ENCODE measurements around the gene HACD3.
"Not testable (repeated sequence)": the region's sequence is repeated elsewhere in the genome, so short reads cannot be mapped to it uniquely, and the experiment has no call there.

The HACD3 gene

DNA sequence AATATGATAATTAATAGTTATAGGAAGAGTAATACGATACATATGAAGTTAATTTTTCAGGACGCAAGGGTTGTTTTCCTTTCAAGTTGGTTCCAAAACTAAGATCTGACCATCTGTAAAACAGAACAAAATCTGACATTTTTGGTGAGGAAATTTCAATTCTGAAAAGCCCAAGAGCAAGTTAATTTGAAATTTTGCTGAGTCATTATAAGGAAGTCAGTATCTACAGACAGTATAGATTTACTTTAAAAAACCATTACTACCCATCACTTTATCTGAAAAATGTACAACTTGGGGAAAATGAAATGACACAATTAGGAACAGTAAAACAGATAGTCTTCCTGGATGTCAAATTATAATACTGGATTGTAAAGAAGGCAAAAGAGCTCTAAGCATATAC is 68.2 kb downstream of the HACD3 start:
- in situ Hi-C loops (cut with MboI; ENCODE audit: low sequenced_read_pairs) = no loop called here

DNA sequence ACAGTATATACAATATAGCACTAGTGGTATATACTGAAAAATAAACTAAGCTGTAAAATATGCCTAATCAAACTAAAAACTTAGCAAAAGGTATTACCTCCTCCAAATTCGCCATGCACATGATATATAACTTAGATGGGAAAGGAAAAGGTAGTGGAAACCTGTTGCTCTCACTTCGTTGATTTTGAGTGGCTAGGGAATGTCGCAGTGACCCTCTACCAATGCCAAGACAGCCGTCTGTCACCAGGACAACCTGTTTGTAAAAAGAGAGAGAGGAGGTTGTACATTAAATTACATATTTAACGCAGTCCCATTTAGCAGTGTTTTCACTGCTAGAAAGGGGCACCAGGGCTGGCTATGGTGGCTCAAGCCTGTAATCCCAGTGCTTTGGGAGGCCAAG is 69.4 kb downstream of the HACD3 start:
- in situ Hi-C loops (cut with MboI; ENCODE audit: low sequenced_read_pairs) = no loop called here

DNA sequence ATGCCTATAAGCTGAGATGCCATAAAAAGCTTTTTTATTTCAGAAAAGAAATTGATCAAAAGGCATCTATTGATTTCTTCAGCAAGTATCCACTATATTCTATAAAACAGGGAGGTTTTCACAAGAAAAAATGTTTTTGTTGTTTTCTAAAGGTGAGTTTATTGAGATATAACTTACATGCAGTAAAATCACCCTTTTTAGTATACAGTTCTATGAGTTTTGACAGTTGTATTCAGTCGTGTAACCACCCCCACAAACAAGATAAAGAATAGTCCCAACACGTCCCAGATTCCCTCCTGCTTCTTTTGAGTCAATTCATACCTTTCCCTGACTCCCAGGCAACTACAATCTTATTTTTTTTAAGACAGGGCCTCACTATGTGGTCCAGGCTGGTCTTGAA is 72.9 kb downstream of the HACD3 start:
- in situ Hi-C loops (cut with MboI; ENCODE audit: low sequenced_read_pairs) = no loop called here

DNA sequence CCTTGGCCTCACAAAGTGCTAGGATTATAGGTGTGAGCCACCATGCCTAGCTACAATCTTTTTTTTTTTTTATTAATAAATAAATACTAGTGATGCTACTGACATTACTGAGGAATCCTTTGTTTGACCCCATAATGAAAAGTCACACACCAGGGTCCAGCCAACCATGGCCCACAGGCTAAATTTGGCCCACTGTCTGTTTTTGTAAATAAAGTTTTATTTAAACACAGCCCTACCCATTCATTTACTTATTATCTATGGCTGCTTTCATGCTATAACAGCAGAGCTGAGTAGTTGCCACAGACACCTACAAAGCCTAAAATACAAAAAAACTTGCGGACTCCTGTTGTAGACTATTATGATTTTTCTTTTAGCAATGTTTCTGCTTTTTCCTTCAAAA is 73.3 kb downstream of the HACD3 start:
- in situ Hi-C loops (cut with MboI; ENCODE audit: low sequenced_read_pairs) = no loop called here

DNA sequence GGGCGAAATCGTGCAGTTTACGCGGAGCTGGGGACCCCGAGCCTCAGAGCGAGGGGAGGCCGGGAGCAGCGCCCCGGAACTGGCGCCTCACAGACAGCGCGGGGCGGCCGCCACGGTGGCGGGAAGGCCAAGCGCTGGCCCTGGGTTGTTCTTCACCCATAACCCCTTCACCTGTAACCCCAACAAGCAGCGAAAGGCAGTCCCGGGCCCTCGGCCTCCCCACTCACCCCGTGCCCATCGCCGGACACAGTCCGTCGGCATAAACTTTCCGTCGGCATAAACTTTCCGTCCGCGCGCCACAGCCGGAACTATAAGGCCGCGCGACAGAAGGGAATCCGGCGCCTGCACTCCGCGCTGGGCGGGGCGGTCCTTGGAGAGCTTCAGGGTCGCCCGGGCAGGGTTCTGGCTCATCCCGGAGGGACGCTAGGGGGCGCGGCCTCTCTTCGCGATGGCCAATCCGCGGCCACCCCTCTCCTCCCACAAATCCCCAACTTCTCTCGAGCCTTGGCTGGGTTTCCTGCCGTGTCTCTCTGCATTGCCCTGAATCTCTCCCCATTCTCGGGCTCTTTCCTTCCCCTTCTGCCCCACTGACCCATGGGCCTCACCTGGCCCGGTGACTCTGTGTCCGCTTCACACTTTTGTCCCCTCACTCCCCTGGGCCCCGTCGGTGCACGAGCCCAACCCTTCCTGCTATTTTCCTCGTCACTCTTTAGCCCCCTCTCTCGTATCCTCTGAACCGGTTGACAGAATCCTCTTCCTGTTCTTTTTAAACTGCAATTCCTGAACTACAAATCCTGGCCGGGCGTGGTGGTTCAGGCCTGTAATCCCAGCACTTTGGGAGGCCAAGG is 80.8 kb downstream of the HACD3 start, which contains the start of gene INTS14:
Gene INTS14, minus strand, starts transcription at position 261 of the 848 bp plus-strand sequence. CDS start 3,751 bp downstream, outside the sequence.
- in situ Hi-C loops (cut with MboI; ENCODE audit: low sequenced_read_pairs) = no loop called here

DNA sequence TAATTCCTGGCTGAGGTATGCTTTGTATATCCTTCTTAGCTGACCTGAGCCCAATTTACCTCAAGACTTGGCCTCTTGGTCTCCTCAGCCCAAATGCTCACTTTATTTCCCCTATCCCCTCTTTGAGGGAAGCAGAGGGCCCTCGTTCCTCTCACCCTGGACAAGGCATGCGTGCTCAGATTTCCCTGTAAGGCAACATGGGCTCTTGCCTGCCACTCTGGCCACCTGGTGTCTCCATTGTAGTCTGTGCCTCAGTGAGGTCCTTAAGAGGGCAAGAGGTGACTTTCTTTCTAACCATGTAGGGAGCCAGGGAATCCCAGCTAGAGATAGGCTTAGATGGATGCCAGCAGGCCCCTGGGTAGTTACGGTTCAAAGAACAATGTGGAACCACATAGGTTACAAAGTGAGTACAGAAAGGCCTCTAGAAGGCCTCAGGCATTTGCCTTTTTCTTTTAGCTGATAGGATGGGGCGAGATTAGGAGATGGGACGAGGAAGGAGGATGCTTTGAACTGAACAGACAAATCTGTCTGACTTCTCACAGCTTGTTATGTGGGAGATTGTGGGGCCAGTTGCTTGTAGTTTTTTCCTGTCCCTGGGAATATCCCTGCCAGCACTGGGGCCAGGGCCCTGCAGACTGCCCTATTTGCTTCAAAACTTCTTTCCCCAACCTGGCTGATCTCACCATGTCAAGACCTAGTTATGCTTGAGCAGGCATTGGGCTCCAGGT is 81.8 kb downstream of the HACD3 start:
- in situ Hi-C loops (cut with MboI; ENCODE audit: low sequenced_read_pairs) = no loop called here

DNA sequence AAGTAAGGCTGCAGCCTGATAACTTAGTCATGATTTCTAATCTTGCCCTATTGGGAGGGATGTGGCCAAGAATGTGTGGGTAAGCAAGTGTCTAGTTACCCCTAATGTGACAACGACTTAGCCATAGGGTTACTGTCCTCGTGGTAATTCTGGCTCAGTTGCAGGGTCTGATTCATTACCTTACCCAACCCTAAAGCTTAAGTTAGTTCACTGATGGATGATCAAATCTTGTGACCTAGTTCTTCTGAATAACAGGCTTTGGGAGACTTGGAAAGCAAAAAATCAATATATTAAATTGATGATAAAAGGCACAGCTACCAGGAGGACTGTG is 82.3 kb downstream of the HACD3 start:
- in situ Hi-C loops (cut with MboI; ENCODE audit: low sequenced_read_pairs) = no loop called here

DNA sequence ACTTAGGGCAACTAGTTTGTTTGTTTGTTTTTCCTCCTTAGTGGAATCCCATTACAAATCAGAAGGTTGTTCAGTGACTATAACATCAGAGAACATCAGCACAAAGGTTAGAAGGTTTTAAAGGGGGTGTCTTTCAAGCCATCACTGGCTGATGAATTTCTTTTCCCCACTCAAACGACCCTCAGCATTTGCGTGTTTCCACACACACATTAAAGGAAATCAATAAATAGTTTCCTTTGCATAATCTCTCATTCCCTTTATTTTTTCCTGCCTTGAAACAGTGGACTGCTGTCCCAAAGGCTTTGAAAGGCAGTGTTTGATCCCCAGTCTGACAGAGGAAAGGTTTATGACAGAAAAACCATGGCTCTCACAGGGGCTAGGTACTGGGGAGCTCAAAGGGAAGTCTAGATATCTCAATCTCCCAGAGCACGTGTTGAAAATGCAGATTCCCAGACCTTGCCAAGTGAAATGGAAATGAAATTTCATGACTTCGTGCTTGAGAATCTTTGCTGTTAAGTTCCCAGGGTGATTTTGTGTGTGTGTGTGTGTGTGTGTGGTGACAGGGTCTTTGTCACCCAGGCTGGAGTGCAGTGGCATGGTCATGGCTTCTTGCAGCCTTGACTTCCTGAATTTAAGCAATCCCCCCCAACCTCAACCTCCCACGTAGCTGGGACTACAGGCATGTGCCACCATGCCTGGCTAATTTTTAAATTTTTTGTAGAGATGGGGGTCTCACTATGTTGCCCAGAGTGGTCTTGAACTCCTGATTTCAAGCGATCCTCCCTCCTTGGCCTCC is 82.9 kb downstream of the HACD3 start:
- in situ Hi-C loops (cut with MboI; ENCODE audit: low sequenced_read_pairs) = no loop called here

DNA sequence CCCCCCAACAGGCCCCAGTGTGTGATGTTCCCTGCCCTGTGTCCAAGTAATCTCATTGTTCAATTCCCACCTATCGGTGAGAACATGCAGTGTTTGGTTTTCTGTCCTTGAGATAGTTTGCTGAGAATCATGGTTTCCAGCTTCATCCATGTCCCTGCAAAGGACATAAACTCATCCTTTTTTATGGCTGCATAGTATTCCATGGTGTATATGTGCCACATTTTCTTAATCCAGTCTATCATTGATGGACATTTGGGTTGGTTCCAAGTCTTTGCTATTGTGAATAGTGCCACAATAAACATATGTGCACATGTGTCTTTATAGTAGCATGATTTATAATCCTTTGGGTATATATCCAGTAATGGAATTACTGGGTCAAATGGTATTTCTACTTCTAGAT is 85.6 kb downstream of the HACD3 start:
- in situ Hi-C loops (cut with MboI; ENCODE audit: low sequenced_read_pairs) = not testable (repeated sequence)

DNA sequence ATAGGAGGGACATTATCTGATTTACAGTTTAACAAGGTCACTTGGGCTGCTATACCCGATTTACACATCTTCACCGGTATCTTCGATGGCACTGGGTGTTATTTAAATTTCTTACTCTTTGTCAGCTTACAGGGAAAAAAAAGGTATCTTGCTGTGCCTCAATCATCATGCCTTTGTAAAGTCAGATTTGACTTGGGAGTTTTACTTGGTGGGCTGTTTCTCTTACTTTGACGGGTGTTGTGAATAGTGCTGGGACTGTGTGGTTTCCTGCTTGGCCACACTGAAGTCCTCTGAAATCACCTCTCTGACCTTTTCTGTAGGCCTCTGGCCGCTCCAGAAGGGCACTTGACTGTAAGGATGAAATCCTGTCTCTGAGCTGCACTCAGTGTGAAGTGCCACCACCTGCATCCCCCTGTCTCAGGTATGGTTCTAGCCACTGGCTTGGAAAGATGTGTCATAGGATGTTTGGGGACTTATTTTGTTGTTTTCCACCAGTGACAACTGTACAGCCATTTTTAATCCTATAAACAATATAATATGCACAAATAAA is 88.4 kb downstream of the HACD3 start:
- in situ Hi-C loops (cut with MboI; ENCODE audit: low sequenced_read_pairs) = no loop called here

DNA sequence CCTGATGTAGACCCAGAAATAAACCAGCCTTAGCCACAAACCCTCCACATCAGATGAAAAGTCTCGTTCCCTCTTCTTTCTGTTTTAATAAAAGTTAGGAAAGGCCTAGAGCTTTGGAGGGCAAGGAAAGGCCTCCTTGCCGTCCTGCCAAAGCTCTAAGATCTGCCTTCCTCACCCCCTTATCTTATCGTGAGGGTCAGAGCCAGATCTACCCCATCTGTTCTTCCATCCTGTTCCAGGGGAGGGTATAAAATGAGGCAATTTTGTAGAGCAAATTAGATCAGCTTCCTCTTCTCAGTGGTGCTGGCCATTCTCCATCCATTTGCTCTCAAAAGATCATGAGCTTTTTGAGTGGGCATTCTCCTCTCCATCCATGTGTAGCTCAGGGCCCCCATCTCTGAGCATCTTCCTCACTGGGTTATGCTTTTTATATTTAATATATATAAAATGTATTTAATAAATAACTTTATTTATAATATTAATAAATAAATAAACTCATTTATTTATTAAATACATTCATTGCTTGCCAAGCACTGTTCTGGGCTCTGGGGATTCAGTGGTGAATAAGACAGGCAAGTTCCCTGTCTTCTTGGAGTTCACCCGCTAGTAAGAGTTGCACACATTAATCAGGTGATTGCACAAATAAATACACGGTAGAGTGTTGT is 89.5 kb downstream of the HACD3 start:
- in situ Hi-C loops (cut with MboI; ENCODE audit: low sequenced_read_pairs) = no loop called here

DNA sequence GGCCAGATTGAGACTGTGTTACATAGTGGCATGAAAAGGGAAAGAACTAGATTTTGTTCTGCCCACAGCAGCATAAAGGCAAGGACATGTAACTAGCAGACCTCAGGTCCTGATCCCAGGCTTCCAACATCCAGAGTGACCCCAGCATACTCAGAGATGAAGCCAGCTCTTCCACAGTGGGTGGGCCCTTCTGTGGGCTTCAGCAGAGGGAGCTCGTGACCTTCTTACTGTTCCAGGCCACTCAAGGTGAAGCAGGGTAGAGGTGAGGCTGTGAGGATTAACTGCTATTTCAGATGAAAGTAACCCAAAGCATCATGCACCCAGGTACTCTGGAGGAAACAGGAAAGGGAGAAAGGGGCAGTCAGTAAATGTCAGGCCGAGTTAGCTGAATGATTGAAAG is 90.6 kb downstream of the HACD3 start:
- in situ Hi-C loops (cut with MboI; ENCODE audit: low sequenced_read_pairs) = no loop called here

DNA sequence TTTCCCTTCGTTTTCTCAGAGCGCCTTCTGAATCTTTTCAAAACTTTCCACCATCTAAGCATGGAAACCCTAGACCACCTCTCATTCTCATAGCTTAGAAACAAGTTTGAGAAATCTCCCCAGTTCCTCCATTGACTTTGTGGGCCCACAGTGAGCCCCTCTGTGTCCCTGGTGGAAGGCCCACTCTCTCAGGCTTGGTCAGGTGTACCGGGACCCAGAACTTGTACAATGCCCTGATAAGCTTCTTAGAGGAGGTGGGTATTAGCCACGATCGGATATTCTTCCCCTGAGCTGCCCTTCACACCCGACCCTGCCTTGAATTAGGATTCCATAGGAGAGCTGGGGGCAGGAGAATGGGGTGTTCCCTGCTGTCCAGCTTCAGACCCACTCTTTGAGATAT is 91.4 kb downstream of the HACD3 start, which contains the start of gene SLC24A1:
Gene SLC24A1, plus strand, starts transcription at position 301 of the 400 bp plus-strand sequence. CDS start 2,143 bp downstream, outside the sequence.
- in situ Hi-C loops (cut with MboI; ENCODE audit: low sequenced_read_pairs) = no loop called here

DNA sequence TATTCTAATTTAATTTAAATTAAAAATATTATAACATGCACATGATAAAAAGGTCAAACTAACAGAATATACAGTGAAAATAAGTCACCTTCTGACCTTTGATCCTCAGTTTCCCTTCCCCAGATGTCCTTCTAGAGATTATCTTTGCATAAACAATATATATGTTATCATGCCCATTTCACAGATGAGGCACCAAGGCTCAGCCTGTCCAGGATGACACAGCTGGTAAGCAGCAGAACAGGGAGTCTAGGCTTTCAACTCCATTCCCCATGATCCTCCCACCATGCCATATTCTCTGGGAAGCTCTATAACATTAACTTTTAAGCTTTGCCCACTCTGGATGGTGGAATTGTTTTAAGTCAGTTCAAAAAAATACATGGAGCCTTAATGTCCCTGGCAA is 92.8 kb downstream of the HACD3 start:
- in situ Hi-C loops (cut with MboI; ENCODE audit: low sequenced_read_pairs) = no loop called here

DNA sequence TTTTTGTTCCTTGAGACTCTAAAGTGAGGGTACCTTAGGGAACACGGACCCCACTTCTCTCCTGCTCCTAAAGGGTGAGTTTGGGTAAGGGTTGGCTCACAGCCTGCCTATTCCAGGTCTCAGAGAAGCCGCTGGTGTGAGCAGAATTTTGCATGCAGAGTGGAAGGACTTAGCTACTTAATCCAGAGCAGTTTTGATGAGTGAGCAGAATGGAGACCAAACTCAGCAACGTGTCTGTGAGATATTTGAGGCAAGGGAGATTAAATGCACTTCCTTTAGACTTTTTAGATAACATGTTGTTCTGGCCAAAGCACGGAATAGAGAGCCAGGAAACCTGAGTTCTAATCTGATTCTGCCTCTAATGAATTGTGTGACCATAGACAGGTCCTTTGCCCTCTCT is 96.6 kb downstream of the HACD3 start:
- in situ Hi-C loops (cut with MboI; ENCODE audit: low sequenced_read_pairs) = no loop called here

Data from hTERT RPE-1 (cell line).